Measurements from ENCODE around the gene HTR1B. TPM values are rescaled to one million over a fixed set of nuclear protein-coding genes. Genes with fewer than 3 reads are reported as not detected.

Gene HTR1B
- polyA plus RNA-seq, 1 donor (not counting 4 experiments of a cell fraction or from before 2014, with no cell fraction given), result 0.24 TPM

DNA sequence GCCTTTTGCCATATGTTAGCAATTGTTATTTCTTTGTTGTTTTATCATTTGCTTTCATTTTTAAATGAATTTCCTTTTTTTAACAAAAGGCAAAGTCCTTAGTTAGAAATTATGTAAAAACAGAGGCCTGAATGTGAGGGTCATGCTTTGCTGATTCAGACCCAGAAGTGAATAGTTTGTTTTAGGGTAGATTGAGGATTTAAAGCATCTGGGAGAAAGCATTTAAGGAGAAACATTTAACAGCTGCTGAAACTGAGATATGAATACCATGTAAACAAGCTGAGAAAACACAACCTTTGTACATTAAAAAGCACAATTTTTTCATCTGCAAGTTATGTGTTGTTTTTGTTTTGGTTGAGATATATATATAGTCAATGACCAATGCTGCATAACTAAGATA lies 8.0 kb downstream of the HTR1B start:
- TF ChIP-seq EZH2 (IDR thresholded peaks at IDR 0.05; ENCODE audit: low read length), result no peak
- TF ChIP-seq CTCF (optimal IDR thresholded peaks at IDR 0.05 in 1 of 3, IDR thresholded peaks at IDR 0.05 in 1 of 3, conservative IDR thresholded peaks at IDR 0.05 in 1 of 3; ENCODE audit: extremely low read depth in 1 of 3, insufficient read depth in 2 of 3, low read length in 3 of 3), result no peak
- no peak overlapping the region for H3K9ac ChIP-seq (ENCODE audit: control insufficient read depth, extremely low read depth, insufficient read depth, low read length)
- no peaks in the 10 kb centered on the region for H3K9me3 ChIP-seq (ENCODE audit: control insufficient read depth, low read depth, low read length)
- peaks cover 21% of the 10 kb centered on the region for H3K4me1 ChIP-seq (ENCODE audit: control insufficient read depth, extremely low read depth, insufficient read depth, low read length)
- H3K27me3 ChIP-seq (ENCODE audit: control insufficient read depth, extremely low read depth, insufficient read depth, low read length), result no peaks in the 10 kb centered on the region
- no peak overlapping the region for H3K27ac ChIP-seq (ENCODE audit: control insufficient read depth, insufficient read depth, low read length)
- no peak overlapping the region for H3K4me2 ChIP-seq (ENCODE audit: control insufficient read depth, extremely low read depth, insufficient read depth, low read depth, low read length)
- H4K20me1 ChIP-seq (ENCODE audit: control insufficient read depth, extremely low read depth, insufficient read depth, low read length), result no peaks in the 10 kb centered on the region
- dilution Hi-C loops (cut with MboI; ENCODE audit: extremely low pct_ligation_motif_present, low sequenced_read_pairs), result no loop called here
- no peaks in the 10 kb centered on the region for H3K79me2 ChIP-seq (ENCODE audit: control insufficient read depth, insufficient read depth, low read length)
- no peak overlapping the region for H3K4me3 ChIP-seq (ENCODE audit: control insufficient read depth in 2 of 3, extremely low read depth in 1 of 3, insufficient read depth in 2 of 3, low read depth in 1 of 3, low read length in 3 of 3)
- no peak for FAIRE-seq
- H3K36me3 ChIP-seq (ENCODE audit: control insufficient read depth in 2 of 2, extremely low read depth in 1 of 2, insufficient read depth in 2 of 2, low read length in 2 of 2), result no peaks in the 10 kb centered on the region
- H2AFZ ChIP-seq (ENCODE audit: control insufficient read depth, low read length), result peak overlapping the region; percentile 17
- no peak for DNase-seq (ENCODE audit: low read depth, low spot score)
- H3K9me1 ChIP-seq (ENCODE audit: control insufficient read depth, extremely low read depth, insufficient read depth, low read length), result no peaks in the 10 kb centered on the region

DNA sequence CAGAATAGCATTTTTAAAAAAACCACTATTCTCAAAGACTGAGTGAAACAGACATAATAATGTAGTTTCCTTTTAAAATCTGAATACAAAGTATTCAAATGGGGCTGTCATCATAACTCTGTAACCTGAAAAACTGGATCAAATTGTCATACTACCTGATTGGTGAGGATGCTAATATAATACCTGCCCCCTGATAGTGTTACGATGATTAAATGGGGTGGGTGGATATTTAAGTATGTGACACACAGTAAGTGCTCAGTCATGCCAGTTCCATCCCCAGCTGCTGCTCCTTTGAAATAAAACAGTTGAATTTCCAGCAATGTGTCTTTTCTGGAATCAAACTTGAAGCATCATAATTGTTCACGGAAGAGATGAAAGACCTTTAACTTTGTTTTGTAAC lies 8.9 kb downstream of the HTR1B start:
- no peaks in the 10 kb centered on the region for H3K9me1 ChIP-seq (ENCODE audit: control insufficient read depth, extremely low read depth, insufficient read depth, low read length)
- H3K9ac ChIP-seq (ENCODE audit: control insufficient read depth, extremely low read depth, insufficient read depth, low read length), result no peak overlapping the region
- H3K4me1 ChIP-seq (ENCODE audit: control insufficient read depth, extremely low read depth, insufficient read depth, low read length), result peaks cover 21% of the 10 kb centered on the region
- DNase-seq (ENCODE audit: low read depth, low spot score), result no peak
- peak overlapping the region; percentile 27 for H2AFZ ChIP-seq (ENCODE audit: control insufficient read depth, low read length)
- dilution Hi-C loops (cut with MboI; ENCODE audit: extremely low pct_ligation_motif_present, low sequenced_read_pairs), result no loop called here
- TF ChIP-seq CTCF (optimal IDR thresholded peaks at IDR 0.05 in 1 of 3, IDR thresholded peaks at IDR 0.05 in 1 of 3, conservative IDR thresholded peaks at IDR 0.05 in 1 of 3; ENCODE audit: extremely low read depth in 1 of 3, insufficient read depth in 2 of 3, low read length in 3 of 3) (no peak), EZH2 (IDR thresholded peaks at IDR 0.05; ENCODE audit: low read length) (no peak)
- no peak overlapping the region for H3K27ac ChIP-seq (ENCODE audit: control insufficient read depth, insufficient read depth, low read length)
- no peaks in the 10 kb centered on the region for H3K79me2 ChIP-seq (ENCODE audit: control insufficient read depth, insufficient read depth, low read length)
- no peaks in the 10 kb centered on the region for H3K9me3 ChIP-seq (ENCODE audit: control insufficient read depth, low read depth, low read length)
- no peak for FAIRE-seq
- no peaks in the 10 kb centered on the region for H4K20me1 ChIP-seq (ENCODE audit: control insufficient read depth, extremely low read depth, insufficient read depth, low read length)
- no peak overlapping the region for H3K4me3 ChIP-seq (ENCODE audit: control insufficient read depth in 2 of 3, extremely low read depth in 1 of 3, insufficient read depth in 2 of 3, low read depth in 1 of 3, low read length in 3 of 3)
- no peak overlapping the region for H3K4me2 ChIP-seq (ENCODE audit: control insufficient read depth, extremely low read depth, insufficient read depth, low read depth, low read length)
- no peaks in the 10 kb centered on the region for H3K36me3 ChIP-seq (ENCODE audit: control insufficient read depth in 2 of 2, extremely low read depth in 1 of 2, insufficient read depth in 2 of 2, low read length in 2 of 2)
- H3K27me3 ChIP-seq (ENCODE audit: control insufficient read depth, extremely low read depth, insufficient read depth, low read length), result no peaks in the 10 kb centered on the region
